Activated CD8-positive, alpha-beta memory T cell treated with anti-CD3 and anti-CD28 coated beads, Interleukin-2, amount 50 U/mL, for 1 hour (primary cell): ENCODE measurements around the gene CRIP2.
A peak's percentile ranks its signal among the peaks of the same experiment; 100 is the strongest.

Experiments used
- DNase-seq: peaks from one replicate; pipeline ENCODE4 v3.0.0-alpha.2; 2020; ENCODE audit errors: extremely low read depth

CRIP2 gene

DNA sequence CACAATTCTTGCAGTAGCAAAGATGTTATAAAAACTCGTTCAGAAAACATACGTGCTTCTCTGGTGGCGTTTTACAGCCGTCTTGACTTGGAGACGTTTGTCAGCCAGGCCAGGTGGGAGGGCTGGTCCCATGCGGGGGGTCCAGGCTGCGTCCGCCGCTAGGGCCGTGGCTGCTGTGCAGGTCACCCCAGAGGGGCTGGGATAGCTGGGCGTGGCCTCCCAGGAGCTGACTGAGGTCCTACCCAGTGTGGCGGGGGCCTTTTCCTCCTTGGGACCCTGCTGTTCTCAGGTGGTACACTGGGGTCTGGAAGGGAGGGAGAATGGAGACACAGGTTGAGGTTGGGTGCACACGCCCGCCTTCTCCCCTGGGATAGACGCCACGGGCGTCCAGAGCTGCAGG is 29.8 kb upstream of the CRIP2 start:
- no peak for DNase-seq

DNA sequence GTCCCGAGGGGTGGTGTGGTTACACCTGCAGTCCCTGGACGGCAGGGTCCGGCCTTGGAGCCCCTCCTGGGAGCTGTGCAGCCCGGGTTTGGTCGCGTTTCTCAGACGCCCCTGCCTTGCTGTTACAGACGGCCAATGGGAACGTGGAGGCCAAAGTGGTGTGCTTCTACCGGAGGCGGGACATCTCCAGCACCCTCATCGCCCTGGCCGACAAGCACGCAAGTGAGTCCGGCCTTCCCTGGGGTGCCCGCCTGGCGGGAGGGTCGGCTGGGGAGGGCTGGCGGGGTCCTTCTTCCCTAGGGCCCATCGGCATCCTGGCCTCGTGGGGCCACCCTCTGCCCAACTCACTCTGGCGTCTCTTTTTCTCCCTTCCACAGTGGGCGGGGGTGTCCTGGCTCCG is 29.3 kb upstream of the CRIP2 start:
- DNase-seq: no peak

DNA sequence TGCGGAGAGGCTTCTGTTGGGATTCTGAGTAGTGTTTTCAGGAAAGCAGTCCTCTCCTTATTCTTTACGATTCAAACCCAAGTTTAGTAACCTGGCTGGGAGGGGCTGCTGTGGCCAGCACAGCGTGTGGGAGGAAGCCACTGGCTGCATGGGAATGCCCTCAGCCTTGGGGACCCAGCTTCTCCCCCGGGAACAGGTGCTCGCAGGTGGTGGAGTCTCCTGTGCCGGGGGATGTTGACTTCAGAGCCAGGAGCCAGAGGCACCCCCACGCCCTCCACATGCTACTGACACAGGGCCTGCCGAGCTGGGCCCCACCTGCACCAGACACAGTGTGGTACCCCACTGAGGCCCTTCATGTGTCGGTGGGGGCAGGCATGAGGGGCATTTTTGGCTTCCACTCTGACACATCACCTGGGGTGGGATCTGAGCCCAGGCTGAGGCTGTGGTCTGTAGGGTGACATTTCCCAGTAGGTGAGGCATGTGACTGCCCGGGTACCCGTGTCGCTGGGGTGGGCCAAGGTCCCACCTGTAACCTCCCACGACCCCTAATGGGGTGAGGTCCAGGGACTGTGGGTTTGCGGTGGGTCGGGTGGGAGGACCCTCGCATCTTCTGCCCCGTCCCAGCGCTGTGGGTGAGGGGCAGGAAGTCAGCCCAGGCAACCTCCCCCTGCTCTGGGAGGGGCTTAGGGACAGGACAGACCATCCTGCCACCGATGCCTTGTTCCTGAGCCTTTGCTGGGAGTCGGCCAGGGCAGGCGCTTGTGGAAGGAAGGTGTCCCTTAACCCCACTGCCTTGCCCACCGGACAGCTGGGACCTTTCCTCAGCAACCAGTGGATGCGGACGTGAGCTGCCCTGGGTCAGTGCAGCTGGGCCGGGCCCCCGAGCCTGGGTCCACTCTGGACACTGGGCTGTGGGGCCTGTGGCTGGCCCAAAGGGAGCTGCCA is 28.4 kb upstream of the CRIP2 start:
- no peak for DNase-seq

DNA sequence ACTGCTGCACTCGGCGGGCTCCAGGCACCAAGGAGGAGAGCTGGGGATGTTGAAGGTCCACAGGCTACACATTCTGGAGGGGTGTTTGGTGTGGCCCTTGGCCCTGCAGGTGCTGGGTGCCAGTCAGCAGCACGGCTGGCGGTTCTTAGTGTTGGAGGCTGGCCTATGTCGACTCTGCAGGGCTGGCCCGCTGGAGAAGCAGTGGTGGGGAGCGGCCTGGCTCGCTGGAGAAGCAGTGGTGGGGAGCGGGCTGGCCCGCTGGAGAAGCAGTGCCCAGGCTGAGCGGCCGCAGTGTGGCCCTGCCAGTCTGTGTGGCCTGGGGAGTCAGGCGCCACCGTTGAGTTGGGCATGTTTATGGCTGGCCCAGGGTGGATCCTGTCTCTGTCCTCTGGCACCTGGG is 27.6 kb upstream of the CRIP2 start:
- DNase-seq: no peak

DNA sequence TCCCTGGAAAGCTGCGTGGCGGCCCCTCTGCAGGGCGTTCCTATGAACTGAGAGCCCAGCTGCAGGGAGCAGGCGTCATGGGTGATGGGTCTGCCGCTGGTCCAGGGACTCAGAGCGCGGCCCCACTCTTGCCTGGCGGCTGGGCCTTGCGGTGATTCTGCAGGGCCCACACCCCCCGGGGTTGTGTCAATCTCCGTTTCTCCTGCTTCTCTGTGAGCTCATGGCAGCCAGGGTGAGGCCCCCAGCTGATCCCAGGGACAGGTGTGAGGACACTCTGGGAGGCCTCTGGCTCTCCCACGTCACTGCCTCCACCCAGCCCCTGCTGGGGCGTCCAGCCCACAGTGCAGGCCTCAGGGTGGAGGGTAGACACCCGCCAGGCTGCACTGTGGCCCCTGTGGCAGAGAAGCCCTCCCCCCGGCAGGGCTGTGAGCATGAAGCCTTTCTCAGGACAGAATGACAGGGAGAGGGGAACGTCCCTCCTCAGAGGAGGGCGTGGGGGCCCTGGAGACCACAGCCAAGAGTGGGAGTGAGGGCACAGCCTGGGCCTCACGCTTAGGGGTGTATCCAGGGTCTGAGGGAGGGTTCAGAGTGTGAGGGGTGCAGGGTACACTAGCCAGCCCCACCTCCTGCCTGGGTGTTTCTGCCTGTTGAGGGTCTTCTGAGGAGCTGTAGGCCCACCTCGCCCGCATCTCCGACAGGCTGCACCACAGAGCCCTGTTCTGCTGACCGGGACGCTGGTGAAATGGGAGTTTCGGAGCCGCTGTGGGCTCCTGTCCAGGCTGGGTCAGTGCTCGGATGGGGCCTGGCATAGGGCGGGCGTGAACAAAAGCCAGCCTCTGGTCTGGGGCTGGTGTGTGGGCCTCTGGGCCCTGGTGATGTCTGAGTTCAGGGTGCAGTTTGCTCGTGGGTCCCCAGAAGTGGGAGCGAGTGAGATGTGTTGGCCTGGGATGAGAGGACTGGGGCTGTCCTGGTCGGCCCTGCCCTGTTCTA is 26.7 kb upstream of the CRIP2 start:
- DNase-seq: no peak

DNA sequence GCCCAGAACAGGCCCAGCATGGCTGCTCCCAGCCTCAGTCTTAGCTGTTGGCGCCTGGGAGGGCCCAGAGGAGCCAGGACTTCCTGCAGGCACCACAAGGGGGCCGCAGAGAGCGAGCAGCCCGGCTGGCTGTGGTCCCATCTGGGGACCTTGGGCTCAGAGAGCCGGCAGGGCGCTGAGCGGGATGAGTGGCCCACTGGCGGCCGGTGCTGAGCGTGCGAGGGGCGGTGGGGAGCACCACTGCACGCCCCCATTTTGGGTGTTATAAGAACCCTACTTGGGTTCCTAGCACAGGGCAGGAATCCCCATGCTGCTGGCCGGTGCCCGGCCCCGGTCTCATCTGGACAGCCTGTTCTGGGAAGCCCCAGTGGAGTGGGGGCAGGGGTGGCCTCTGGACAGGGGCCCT is 25.9 kb upstream of the CRIP2 start:
- DNase-seq: peak; percentile 20

DNA sequence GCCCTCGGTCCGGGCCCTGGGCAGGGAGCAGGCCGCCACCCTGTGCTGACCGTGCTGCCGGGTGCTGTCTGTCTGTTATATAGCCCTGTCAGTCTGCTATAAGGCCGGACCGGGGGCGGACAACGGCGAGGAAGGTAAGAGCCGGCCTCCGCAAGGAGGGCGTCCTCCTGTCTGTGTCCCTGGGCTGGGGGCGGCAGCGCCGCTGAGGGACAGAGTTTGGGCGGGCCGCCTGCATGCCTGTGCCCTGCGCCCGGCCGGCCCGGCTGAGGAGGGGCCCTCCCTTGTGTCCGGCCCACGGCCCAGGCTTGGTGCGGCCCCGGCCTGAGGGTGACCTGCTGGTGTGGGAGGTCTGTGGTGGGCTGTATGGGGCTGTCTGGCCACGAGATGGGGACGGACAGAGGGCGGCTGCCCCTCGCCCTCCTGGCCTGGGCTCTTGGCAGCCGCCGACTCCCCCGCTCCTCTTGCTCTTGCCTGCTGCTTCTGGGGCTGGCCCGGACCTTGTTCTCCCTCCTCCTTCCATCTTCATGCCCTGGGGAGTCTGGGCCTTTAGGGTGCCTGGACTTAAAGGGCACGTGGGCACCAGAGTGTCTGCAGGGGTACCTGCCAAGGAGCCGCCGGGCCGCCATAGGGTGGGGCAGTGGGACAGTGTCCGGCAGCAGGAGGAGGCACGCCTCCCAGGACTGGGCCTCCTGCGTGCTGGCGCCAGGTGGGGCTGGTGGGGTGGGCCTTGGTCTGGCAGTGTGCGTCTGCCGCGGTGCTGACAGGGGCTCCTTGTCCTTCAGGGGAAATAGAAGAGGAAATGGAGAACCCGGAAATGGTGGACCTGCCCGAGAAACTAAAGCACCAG is 25.1 kb upstream of the CRIP2 start:
- DNase-seq: no peak

DNA sequence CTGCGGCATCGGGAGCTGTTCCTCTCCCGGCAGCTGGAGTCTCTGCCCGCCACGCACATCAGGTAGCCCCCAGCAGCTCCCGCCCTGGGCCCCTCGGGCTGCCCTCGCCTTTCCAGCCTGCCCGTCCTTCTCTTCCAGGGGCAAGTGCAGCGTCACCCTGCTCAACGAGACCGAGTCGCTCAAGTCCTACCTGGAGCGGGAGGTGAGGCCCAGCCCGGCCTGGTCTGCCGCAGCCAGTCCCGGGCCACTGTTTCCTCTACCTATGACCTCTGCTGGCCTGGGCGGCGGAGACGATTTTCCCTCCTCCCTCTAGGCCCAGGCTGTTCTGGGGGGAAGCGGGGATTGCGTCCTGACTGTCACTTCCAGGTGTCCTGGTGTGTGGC is 24.5 kb upstream of the CRIP2 start:
- no peak for DNase-seq

DNA sequence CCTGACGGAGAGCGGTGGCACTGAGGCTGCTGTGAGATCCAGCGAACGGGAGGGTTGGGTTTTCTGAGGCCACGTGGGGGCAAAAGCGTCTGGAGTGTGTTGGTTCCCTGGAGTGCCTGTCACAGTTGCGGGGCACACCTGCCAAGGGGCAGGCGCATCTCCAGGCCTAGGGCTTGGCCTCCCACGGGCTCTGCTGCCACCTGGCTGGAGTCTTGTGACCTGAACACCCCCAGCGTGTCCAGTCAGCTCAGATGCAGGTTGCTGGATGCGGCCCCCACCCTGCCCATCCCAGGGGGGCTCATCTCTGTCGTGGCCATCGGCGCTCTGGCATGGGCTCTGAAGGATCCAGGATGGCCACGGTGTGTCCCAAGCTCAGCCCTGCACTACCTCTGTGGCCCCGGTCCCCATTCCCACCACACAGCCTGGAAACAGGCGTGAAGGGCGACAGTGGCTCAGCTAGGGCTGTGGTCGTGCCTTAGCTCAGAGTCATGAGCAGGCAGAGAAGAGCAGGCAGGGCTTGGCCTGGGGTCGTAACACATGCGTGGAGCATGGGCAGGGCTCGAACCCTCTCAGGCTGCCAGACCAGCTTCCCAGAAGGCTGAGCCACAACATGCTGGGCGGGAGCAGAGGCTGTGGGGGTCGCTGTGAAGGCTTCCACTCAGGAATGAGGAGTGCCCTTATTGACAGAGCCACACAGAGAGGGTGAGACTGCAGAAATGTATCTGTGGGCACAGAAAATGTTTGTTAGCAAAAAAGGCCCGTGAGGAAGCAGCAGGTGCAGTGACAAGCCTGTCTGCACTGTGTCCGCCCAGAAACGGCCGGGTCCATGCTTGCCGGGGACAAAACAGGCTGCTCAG is 23.5 kb upstream of the CRIP2 start:
- no peak for DNase-seq

DNA sequence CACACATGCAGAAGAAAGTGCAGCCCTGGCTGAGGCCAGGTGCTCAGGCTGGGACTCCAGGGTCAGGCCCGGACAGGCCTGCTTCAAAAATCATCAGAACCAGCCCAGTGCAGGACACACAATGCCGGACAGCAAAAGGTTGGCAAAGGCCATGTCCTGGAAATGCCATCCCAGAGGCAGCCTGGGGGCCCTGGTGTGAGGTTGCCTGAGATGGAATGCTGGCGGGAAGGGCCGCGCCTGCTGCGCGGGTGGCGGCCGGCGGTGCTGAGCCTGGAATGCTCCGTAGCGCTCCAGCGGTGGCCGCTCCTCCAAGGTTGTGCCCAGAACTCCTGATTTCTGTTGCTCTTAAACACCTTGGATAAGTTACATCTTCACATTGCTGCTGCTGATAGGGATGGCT is 21.7 kb upstream of the CRIP2 start:
- DNase-seq: no peak

DNA sequence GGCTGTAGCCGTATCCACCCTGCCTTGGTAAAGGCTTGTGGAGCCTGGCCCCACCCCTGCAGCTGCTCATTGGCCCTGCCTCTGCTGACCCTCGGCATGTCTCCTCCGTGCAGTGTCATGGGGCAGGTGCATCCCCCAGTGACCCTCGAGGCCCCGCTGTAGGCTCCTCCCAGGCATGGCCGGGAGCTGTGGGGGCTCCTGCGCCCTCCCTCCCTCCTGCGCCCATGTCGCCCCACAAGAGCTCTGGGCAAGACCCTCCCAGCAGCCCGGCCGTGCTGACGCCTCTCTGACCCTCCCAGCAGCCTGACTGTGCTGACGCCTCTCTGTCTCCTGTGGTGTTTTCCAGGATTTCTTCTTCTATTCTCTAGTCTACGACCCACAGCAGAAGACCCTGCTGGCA is 20.8 kb upstream of the CRIP2 start:
- DNase-seq: no peak

DNA sequence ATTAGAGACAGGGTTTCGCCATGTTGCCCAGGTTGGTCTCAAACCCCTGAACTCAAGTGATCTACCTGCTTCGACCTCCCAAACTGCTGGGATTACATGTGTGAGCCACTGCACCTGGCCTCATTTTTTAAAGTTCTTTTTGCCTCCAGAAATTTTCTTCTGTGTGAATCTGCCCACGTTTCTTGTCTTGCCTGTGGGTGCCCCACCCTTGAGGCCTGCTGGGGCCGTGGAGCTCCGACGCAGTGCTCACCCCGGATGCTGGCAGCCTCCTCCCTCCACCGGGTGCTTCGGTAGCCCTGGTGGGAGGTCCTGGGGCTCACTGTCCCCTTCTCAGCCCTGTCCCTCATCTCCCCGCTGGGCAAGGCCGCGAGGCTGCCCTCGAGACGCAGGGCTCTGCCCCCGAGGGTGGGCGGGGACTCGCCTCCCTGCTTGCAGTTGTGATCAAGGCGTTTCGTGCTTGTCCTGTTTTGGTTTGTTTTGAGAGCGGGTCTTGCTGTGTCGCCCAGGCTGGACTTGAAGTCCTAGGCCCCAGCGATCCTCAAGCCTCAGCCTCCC is 19.5 kb upstream of the CRIP2 start:
- no peak for DNase-seq

DNA sequence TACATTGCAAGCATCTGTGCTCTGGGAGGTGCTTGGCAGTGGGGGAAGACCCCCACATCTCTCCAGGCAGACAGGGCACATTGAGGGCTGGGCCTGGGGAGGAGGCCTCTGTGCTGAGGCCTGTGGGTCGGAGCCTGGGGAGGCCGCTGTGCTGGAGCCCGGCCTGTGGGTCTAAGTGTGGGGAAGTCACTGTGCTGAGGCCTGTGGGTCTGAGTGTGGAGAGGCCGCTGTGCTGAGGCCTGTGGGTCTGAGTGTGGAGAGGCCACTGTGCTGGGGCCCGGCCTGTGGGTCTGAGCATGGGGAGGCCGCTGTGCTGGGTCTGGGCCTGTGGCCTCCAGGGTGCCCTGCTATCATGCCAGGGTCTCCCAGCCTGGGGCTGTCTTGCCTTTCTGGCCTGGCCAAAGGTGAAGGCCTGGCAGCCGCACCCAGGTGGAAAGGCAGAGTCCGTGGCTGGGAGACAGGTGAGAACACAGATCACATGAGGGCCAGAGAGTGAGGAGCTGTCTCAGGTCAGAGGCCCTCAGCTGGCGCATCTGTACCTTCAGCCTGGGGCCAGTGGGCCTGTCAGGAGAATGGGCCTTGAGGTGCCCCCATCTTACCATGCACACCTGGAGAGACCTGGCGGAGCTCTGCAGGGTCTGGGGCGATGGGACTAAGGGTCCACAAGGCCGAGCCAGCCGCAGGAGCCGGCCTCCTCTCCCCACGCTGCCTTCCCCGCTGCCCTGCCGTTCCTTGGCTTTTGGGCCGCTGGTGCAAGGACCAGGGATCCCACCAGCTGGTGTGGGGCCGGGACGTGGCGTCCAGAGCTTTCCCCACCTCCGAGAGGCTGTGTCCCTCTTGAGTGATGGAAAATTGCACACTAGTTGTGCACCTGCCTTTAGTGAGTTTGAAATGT is 18.6 kb upstream of the CRIP2 start:
- no peak for DNase-seq

DNA sequence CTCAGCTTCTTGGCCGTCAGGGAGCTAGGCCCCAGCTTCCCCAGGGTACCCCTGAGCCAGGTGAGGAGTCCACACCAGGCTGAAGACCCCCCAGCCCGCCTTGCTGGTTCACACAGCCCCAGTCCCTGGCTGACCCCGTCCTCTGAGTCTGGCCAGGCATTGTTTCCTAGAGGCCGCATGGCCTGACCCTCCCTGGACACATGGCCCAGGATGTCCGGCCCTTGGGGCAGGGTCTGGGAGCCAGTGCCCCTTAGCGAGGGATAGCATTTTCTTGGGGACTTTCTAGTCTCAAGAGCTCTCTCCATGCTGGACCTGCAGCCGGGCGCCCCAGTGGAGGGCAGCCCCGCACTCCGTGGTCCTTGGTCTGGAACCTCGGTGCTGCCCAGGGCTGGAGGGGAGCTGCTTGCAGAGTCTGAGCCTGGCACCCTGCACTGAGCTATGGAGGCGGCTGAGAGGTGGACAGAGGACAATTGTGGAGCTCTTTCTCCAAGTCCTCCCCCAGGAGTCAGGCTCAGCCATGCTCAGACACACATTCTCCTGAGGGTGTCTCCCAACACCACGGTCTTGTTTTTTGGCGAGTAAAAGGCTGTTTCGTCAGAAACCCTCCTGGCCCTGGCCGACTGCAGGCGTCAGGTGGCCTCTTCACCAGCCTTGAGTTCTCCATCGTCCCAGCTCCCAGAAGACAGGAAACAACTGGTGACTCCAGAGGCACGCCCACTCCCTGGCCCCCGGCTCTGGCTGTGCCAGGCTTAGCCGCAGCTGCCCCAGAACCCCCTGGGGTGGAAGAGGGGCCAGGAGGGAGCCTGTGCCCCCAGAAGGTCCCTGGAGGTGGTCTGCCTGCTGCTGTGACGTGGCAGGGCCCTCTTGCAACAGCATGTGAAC is 17.6 kb upstream of the CRIP2 start:
- DNase-seq: no peak

DNA sequence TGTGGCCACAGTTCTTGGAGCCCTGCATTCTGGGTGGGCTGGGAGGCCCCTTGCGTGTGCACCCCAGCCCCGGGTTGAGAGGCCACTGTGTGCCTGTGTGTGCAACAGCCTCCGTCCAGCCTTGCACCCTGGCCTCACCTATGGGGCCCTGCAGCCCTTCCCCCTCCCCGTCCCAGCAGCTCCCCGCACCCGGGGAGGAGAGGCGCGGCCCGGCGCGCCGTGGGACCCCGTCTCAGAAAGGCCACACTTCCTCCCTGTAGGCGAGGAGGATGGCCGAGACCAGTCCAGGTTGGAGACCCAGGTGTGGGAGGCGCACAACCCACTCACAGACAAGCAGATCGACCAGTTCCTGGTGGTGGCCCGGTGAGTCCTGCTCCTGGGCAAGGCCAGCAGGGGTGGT is 16.6 kb upstream of the CRIP2 start:
- no peak for DNase-seq

DNA sequence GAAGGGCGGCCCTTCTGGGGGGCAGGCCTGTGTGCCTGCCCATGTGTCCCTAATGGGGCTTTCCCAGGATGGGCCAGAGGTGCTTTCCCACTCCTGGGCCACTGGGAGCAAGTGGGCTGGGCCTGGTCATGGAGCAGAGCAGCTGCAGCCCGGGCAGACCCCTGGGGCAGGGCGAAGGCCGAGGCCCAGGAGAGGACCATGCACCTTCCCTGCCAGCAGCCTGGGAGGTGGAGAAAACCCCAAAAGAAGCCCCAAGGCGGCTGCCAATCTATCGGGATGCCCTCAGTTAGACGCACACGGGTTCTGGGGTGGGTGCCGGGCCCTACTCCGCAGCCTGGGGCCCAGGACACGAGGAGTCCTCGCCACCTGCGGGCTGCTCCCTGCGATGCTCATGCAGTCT is 16.1 kb upstream of the CRIP2 start:
- no peak for DNase-seq

DNA sequence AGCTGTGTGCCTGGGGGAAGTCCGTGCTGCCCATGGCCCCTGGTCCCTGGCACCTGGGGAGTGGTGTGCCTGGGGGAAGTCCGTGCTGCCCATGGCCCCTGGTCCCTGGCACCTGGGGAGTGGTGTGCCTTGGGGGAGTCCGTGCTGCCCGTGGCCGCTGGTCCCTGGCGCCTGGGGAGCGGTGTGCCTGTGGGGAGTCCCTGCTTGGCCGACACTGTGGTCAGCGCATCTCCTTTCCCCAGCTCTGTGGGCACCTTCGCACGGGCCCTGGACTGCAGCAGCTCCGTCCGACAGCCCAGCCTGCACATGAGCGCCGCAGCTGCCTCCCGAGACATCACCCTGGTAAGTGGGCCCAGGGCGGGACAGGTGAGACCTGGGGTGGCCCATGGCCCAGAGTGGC is 14.5 kb upstream of the CRIP2 start:
- no peak for DNase-seq

DNA sequence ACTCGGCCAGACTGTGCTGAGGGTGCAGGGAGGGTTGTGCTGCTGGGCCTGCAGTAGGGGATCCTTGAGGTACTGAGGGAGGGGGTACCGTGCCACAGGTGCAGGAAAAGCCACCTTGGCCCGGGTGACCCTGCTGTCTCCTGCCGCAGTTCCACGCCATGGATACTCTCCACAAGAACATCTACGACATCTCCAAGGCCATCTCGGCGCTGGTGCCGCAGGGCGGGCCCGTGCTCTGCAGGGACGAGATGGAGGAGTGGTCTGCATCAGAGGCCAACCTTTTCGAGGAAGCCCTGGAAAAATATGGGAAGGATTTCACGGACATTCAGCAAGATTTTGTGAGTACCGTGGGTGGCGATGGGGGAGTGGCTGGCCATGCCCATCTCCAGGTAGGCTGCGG is 14.0 kb upstream of the CRIP2 start:
- no peak for DNase-seq
